Ascending aorta (tissue), 2 donors: ENCODE measurements around the gene MYH14. TPM values are rescaled to one million over a fixed set of nuclear protein-coding genes. Genes with fewer than 3 reads are reported as not detected.
"Not testable (repeated sequence)": the region's sequence is repeated elsewhere in the genome, so short reads cannot be mapped to it uniquely, and the experiment has no call there.

Source experiments
- DNase-seq, 2 donors: peaks; one replicate each; pipeline ENCODE4 v3.0.0-alpha.2; 2019; ENCODE audit warnings: low spot score in 2 of 2
- H3K27ac ChIP-seq, 2 donors: fragments of 200-600 bp; sonication (generic); one replicate each; pipeline ENCODE4 v1.5.1; 2016 to 2017; ENCODE audit warnings: mild to moderate bottlenecking in 1 of 2
- H3K27me3 ChIP-seq: fragments of 200-600 bp; sonication (generic); one replicate; pipeline ENCODE4 v1.5.1; 2017
- H3K36me3 ChIP-seq, 2 donors: fragments of 200-600 bp; sonication (generic); one replicate each; pipeline ENCODE4 v1.5.1; 2016
- H3K4me1 ChIP-seq, 2 donors: fragments of 200-600 bp; sonication (generic); one replicate each; pipeline ENCODE4 v1.5.1; 2016 to 2017; ENCODE audit warnings: mild to moderate bottlenecking in 1 of 2
- H3K4me3 ChIP-seq, 2 donors: fragments of 200-600 bp; sonication (generic); one replicate each; pipeline ENCODE4 v1.5.1; 2016 to 2017; ENCODE audit warnings: mild to moderate bottlenecking in 1 of 2
- H3K9me3 ChIP-seq, 2 donors: fragments of 200-600 bp; sonication (generic); one replicate each; pipeline ENCODE4 v1.5.1; 2016
- intact Hi-C: fragments of 100-400 bp; cut with DNase I; formaldehyde crosslinking; loops from one replicate; pipeline ENCODE4 v1.15.1; 2023
- total RNA-seq: library from RNA; depleted of rRNA; stranded (reverse); fragments of >200 nt; gene quantifications from one replicate; pipeline ENCODE4 v1.1.0, GENCODE V29; 2016
- TF ChIP-seq, protein P1 (sequence below), 3 experiments: fragments of 200-600 bp in 2 of 3; fragments of 450-650 bp in 1 of 3; sonication (generic) in 2 of 3; IDR thresholded peaks; one replicate each; pipeline ENCODE4 v1.5.1; 2016 to 2019; ENCODE audit warnings: antibody characterized with exemption in 3 of 3, mild to moderate bottlenecking in 1 of 3, moderate library complexity in 1 of 3

The MYH14 gene
- total RNA-seq, 1 donor from 2014 or later: 8.6 TPM

DNA sequence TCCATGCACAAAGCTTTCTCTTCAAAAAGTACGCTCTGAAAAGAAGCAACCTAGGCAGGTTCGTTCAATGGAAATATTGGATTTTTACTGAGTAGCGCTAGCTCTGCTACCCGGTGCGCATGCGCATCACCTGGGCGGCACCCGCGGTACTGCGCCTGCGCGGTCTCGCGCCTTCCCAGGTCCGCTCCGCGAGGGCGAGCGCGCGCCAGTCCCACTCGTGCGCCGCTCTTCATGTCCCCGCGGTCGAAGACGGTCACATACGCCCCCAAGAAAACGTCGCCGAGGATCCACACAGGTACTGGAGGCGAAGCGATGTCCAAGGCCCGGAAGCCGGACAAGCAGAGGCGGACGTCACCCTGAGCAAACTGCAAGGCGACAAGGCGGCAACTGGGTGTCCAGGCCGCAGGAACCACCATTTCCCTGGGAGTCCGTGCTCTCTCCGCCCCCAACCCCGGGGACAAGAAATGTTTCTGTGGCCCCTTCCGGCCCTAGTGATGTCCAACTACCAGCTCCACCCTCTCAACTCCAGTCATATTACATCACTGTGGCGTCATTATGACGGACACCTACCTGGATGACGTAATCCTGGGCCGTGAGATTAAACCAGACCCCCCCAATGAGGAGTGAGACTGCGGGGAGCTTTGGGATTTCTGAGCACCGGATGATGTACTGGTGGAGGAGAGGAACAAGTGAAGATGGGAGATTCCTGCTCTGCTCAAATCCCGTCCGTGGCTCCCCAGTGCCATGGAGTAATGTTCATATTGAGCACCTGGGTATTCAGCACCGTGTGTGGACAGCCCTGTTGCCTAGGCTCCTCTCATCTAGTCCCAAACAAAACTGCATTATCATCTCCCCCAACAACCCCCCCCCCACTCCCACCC is 130.6 kb downstream of the MYH14 start:
- Histone ChIP-seq H3K4me1 (peaks cover 0 to 13% of the 10 kb centered on the region in 2 donors), H3K27me3 (no peaks in the 10 kb centered on the region), H3K27ac (peak overlapping the region; percentile 24 to 46), H3K4me3 (peak overlapping the region; percentile 24 to 53), H3K36me3 (no peaks in the 10 kb centered on the region), H3K9me3 (no peaks in the 10 kb centered on the region)
- TF ChIP-seq, protein P1, sequence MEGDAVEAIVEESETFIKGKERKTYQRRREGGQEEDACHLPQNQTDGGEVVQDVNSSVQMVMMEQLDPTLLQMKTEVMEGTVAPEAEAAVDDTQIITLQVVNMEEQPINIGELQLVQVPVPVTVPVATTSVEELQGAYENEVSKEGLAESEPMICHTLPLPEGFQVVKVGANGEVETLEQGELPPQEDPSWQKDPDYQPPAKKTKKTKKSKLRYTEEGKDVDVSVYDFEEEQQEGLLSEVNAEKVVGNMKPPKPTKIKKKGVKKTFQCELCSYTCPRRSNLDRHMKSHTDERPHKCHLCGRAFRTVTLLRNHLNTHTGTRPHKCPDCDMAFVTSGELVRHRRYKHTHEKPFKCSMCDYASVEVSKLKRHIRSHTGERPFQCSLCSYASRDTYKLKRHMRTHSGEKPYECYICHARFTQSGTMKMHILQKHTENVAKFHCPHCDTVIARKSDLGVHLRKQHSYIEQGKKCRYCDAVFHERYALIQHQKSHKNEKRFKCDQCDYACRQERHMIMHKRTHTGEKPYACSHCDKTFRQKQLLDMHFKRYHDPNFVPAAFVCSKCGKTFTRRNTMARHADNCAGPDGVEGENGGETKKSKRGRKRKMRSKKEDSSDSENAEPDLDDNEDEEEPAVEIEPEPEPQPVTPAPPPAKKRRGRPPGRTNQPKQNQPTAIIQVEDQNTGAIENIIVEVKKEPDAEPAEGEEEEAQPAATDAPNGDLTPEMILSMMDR (IDR thresholded peaks at IDR 0.05): no peak
- intact Hi-C loops: no loop called here
- DNase-seq: peak in 1 of 2 donors; percentile 80

DNA sequence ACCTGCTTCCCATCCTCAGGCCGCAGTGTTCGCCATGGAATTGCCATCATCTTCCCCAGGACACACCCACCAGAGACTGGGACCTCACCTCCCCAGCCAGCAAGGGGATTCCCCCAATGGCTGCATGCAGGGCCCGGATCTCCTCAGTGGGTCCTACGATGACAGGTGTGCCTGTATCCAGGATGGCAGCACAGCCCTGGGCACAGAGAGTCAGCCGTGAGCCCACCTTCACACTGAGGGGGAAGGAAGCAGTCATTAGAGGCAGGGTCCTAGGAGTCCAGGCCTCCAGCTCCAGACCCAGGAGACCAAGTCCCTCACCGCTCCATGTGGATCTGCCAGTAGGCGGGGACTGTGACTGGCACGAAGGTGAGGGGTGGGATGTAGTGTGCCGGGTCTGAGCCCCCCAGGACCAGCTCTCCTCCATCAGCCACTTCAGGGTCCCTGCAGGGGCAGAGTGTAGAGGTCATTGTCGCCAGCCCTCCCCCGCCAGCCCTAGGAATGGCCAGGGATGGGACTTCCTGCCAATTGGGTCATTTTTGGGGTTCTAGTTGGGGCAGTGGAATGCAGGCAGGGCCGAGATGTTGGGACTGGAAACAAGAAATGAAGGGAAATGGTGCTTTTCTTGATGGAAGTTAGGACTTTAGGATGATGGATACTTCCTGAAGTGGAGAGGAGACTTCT is 131.5 kb downstream of the MYH14 start:
- Histone ChIP-seq H3K4me3 (no peak overlapping the region), H3K9me3 (no peaks in the 10 kb centered on the region), H3K27ac (no peak overlapping the region), H3K27me3 (no peaks in the 10 kb centered on the region), H3K36me3 (no peaks in the 10 kb centered on the region), H3K4me1 (peaks cover 0 to 8% of the 10 kb centered on the region in 2 donors)
- intact Hi-C loops: no loop called here
- TF ChIP-seq, protein P1 (IDR thresholded peaks at IDR 0.05): no peak
- no peak for DNase-seq

DNA sequence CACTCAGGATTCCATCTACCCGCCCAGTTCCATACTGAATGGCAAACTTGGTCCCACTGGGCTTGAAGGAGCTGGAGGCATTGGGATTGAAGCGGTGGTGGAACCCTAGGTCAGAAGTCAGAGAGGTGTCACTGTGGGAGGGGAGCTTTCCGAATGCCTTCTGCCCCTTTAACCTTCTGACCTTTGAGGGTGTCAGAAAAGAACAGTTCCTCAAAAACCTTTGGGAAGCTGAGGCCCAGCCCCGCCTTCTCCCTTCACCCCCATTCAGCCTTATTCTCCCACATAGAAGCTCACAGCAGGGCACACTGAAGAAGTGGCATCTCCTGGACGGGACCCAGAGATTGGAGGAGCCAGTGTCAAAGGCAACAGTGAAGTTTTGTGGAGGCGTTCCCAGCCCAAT is 133.6 kb downstream of the MYH14 start:
- H3K27ac ChIP-seq, H3K9me3 ChIP-seq, DNase-seq, intact Hi-C loops, H3K27me3 ChIP-seq, H3K4me1 ChIP-seq, H3K36me3 ChIP-seq, H3K4me3 ChIP-seq: not testable (repeated sequence)

DNA sequence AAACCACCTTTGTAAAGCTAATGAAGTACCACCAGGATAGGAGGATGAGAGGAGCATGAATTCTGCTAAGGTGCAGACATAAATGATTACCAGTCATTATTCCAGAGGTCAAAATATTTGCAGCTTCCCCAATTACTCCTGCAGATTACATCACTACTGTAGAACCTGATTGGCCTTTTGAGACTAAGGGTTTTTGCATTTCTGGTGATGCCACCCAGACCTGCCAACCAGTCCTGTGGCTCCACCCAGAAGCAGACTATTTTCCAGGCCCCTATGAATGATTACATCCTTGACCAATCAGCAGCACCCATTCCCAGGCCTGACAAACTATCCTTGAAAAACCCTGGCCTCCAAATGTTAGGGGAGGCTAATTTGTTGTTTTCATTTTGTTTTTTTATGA is 136.9 kb downstream of the MYH14 start:
- Histone ChIP-seq H3K4me1 (no peaks in the 10 kb centered on the region), H3K36me3 (no peaks in the 10 kb centered on the region), H3K27ac (no peak overlapping the region), H3K27me3 (no peaks in the 10 kb centered on the region), H3K9me3 (peaks cover 0 to 7% of the 10 kb centered on the region in 2 donors), H3K4me3 (no peak overlapping the region)
- TF ChIP-seq, protein P1 (IDR thresholded peaks at IDR 0.05): no peak
- intact Hi-C loops: no loop called here
- DNase-seq: no peak

DNA sequence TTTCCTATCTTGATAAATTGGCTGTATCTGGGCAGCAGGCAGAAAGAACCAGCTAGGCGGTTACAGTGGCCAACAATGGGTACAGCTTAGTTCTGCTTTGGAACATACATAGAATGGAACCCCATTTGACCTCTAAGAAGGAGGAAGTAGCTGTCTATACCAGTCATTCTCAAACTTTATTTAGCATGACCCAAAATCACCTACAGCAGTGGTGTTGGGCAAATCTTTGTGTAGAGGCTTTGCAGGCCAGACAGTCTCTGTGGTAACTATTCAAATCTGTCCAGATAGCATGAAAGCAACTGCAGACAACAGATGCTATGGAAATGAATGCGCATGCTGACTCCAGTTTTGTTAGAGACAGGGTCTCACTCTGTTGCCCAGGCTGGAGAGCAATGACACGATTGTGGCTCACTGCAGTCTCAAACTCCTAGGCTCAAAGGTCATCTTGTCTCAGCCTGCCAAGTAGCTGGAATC is 137.7 kb downstream of the MYH14 start:
- Histone ChIP-seq H3K4me1 (no peaks in the 10 kb centered on the region), H3K27ac (no peak overlapping the region), H3K36me3 (no peaks in the 10 kb centered on the region), H3K9me3 (peaks cover 0 to 7% of the 10 kb centered on the region in 2 donors), H3K27me3 (no peaks in the 10 kb centered on the region), H3K4me3 (no peak overlapping the region)
- TF ChIP-seq, protein P1 (IDR thresholded peaks at IDR 0.05): no peak
- no peak for DNase-seq
- intact Hi-C loops: no loop called here
